ENCODE results near the gene PCYOX1L.

PCYOX1L gene

DNA sequence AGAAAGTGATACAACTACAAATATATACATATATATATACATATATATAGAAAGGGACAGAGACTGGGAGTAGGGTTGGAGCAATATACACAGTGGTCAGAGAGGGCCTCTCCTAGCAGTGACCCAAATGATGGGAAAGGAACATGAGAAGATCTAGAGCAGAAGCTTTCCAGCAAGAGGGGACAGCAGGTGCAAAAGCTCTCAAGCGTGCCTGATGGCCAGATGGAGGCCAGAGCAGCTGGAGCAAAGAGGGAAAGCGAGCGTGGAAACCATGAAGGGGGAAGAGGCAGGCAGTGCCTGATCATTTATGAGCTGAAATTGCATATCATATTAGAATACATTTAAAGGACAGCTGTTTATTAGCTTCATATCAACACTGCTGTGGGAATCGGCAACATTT lies 20.1 kb upstream of the PCYOX1L start:
- DNase-seq (ENCODE audit: low read depth, low spot score) = no peak

DNA sequence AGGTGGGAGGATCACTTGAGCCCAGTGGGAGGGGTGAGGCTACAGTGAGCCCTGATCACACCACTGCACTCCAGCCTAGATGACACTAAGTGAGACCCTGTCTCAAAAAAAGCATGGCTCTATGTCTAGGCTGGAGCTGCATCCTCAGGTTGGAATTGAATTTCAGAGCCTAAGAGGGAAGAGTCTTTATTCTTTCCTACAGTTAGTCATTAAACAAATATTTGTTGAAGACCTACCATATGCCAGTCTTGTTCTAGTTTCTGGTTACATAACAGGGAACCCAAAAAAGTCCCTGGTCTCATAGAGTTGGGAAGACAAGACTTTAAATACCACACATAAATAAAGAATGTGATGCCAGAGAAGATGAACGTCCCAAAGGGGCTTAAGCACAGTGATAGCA lies 19.5 kb upstream of the PCYOX1L start:
- no peak for DNase-seq (ENCODE audit: low read depth, low spot score)

DNA sequence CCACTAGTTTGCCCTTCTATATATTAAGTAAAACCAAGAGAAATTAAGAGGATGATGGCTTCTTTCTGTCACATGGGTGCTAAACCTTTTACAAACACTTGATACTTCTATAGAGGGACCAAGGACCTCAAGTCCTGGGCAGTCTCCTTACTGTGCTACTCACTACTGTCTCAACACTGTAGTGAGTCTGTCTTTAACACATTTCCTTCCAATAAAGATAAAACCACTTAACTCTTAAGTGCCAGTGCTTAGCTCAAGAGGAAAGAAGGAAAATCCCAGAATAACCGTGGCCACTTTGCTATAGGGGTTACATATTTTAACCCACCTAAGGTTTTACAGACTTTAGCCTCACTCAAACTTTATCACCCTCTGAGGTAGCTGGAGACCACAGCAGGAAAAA lies 16.9 kb upstream of the PCYOX1L start:
- no peak for DNase-seq (ENCODE audit: low read depth, low spot score)

DNA sequence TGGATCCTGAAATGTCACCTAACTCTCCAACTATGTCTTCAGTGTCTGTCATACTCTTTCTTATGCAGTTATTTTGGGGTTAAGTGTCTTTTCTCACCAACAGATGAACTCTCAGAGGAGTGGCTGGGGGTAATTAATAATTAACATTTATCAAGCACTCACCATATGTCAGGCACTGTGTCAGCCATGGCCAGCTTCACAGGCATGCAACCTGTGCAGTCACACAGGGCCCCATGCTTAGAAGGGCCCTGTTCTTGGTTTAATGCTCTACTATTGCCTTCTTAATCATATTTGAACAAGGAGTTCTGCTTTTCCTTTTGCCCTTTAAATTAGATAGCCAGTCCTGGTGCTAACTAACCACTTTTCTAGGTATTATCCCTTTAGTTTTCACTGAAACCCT lies 16.0 kb upstream of the PCYOX1L start:
- DNase-seq (ENCODE audit: low read depth, low spot score) = no peak

DNA sequence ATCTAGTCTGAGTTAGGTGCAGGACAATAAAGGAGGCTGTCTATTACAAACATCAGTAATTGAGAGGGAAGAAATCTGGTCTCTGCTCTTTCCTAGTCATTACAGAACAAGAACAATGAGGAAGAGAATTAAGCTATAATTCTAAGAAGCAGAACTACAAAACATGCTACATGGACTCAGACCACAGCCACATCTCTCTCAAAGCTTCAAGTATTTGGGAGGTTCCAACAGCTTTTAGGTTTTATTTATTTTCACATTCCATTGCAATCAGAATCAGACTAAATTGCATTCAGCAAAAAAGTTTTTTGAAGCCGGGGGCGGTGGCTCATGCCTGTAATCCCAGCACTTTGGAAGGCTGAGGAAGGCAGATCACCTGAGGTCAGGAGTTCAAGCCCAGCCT lies 13.7 kb upstream of the PCYOX1L start:
- DNase-seq (ENCODE audit: low read depth, low spot score) = no peak

DNA sequence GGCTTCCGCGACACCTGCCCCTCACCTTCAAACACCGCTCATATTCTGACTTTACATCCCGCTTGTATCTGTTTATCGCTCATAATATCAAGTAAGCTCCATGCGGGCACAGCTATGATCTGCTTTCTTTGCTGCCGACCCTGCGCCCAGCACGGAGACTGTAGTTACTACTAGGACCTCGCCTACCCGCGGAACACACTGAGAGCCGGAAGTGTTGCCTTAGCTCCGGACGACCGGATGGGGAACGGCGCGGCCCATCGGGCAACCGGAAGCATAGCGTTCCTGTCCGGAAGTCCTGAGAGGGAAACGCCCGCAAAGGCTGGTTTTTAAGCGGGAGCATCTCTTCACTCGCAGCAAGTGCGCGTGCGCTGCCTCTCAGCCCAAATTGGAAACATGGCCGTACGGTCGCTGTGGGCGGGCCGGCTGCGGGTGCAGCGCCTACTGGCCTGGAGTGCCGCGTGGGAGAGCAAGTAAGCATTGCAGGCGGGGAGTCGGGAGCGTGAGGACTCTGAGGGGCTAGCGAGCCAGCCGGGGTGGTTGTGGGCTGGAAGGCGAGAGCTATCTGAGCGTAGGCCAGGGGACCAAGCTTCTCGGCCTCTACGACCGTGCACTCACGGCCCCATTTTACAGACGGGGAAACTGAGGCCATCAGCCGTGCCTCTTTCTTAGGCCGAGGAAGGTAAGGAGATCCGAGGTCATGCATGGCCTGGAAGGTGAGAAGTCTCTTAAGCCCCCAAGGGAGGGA lies 12.5 kb upstream of the PCYOX1L start, which contains the start of gene GRPEL2:
Gene GRPEL2, plus strand, starts transcription at position 353 of the 745 bp plus-strand sequence. Its CDS starts 41 bp downstream, at position 394.
- DNase-seq (ENCODE audit: low read depth, low spot score) = peak; percentile 90

DNA sequence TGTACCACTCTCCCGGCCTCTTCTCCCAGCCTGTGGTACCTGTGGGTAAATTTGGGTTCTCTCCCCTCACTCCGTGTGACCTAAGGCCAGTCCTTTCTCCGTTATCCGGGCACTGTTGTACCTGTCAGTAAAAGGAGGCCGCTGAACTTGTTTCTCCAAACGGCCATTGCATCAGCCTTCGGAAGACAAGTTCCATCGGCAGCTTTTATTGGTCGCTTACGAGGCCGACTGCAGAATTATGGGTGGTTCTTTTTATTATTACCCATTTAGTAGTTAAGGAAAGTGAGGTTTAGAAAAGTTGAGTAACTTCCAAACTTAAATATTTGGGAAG lies 12.0 kb upstream of the PCYOX1L start:
- DNase-seq (ENCODE audit: low read depth, low spot score) = no peak

DNA sequence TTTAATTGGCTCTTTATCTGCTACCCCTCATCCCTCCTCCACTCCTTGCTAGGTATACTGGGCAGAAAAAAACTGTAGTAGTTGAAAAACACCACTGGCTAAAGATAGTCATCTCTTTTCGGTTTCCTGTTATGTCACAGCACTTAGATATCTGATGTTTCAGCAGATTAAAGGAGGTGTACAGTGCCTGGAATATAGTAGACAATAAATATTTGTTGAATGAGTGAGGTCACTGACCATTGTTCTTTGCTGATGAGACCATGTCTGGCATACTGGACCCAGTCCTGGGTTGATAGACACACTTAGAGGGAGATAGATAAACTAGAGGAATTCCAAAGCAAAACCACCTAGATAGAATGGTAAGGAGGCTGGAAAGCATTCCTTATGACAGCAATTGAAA lies 9.3 kb upstream of the PCYOX1L start:
- no peak for DNase-seq (ENCODE audit: low read depth, low spot score)

DNA sequence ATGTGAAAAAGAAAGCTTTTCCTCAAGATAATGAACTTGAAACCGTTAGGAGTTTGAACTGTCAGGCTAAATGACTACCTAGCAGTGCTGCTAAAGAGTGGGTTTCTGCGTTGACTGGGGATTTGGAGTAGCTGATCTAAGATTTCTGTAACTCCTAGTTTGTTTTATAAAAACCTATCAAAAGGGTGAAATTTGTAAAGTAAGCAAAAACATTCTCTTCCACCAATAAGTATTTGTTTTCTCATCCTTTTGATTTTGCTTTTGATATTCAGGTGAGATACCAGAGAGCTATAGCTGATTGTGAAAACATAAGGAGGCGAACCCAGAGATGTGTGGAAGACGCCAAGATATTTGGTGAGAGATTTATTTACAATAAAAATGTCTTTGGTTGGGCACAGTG lies 8.5 kb upstream of the PCYOX1L start:
- DNase-seq (ENCODE audit: low read depth, low spot score) = no peak

DNA sequence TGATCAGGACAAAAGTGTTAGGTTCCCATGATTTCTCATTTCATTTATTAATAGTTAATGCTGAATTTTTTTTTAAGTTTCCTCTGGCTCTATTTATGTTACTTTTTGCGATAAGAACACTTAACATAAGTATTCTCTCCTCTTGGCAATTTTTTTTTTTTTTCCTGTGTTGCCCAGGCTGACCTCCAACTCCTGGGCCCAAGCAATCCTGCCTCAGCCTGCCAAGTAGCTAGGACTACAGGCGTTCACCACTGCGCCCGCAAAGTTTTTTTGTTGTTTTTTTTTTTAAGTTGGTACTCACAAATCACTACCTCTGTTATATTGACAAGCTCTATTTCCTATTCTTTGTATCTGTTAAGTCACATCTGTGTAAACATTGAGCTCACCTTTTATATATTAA lies 5.7 kb upstream of the PCYOX1L start:
- DNase-seq (ENCODE audit: low read depth, low spot score) = no peak

DNA sequence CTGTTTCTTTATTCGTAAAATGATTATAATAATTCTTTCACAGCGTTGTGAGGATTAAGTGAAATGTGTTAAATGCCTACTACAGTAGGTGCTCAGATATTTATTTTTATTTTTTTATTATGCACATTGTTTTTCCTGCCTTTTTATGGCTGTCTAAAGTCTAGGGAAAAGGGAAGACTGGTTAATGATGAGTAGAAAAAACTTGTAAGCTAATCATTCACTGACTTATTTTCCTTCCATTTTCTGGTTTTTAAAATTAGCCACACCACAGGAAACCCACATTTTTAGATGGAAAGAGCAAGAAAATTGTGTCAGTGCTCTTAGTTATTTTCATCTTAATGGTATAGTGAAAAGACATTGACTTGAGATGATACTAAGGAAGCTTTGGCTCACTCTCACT lies 3.9 kb upstream of the PCYOX1L start:
- no peak for DNase-seq (ENCODE audit: low read depth, low spot score)

DNA sequence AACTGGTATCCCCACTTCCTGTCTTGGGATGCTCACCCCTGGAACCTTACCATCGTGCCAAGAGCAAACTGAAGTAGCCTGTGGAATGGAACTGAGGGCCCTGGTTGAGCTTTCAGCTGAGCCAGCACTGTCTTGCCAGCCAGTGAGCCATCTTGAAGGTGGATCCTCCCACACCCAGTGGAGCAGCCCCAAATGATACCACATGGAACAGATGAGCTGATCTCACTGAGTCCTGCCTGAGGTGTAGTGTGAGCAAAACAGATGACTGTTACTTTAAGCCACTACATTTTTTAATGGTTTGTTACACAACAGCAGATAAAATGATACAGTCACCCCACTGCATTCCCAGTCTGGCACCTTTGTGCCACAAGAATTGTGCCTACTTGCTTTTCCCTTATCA lies 2.2 kb upstream of the PCYOX1L start:
- DNase-seq (ENCODE audit: low read depth, low spot score) = no peak

DNA sequence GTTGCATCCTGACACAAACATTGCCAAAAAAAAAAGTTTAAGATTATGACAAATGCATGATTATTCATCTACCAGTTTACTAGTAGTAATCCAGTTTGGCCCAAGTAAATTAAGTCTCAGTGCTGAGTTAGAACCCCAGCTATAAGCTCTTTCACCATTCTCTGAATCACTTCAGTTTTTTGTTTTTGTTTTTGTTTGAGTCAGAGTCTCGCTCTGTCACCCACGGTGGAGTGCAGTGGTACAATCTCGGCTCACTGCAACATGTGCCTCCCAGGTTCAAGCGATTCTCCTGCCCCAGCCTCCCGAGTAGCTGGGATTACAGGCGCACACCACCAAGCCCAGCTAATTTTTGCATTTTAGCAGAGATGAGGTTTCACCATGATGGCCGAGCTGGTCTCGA lies 1.5 kb upstream of the PCYOX1L start:
- no peak for DNase-seq (ENCODE audit: low read depth, low spot score)

DNA sequence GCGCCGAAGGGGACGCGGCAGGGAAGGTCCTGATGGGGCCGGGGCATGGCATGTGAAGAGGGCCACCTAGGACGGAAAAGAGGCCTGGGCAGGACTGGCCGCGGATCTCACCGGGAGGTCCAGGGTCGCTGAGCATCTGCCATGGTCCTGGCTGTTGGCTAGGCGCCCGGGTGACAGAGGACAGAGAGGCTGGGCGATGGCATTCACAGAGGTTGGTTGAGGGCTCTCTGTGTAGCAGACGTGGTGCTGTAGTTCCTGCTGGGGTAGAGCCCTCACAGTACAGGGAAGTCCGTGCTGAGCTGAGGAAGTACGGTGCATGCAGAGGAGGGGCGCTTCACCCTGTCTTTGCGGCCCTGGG lies 427 bp downstream of the PCYOX1L start:
- no peak for DNase-seq (ENCODE audit: low read depth, low spot score)

DNA sequence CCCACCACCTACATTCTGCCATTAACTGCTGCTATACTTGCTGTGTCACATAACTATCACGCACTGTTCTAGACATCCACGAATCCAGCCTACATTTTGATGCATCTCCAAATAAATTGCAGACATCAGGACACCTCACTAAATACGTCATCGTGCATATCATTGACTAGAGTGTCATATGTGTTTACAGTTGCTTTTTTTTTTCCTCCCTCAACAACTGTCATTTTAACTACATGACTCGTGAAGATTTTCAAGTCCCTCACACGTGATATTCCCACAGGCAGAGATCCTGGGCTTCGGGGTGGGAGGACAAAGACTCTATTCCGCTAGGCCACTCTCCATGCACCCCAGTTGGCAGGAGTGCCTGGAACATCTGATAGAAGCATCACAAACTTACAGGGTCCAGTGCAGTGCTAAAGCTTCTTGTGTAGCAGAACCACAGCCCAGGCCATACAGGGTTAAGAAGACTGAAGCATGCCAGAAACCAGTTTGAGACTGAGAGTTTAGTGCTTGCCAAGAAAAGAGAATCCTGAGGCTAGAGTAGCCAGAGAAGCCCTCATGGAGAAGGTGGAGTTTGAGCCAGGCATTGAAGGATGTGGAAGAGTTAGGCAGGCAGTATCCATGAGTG lies 1.1 kb downstream of the PCYOX1L start:
- DNase-seq (ENCODE audit: low read depth, low spot score) = no peak

DNA sequence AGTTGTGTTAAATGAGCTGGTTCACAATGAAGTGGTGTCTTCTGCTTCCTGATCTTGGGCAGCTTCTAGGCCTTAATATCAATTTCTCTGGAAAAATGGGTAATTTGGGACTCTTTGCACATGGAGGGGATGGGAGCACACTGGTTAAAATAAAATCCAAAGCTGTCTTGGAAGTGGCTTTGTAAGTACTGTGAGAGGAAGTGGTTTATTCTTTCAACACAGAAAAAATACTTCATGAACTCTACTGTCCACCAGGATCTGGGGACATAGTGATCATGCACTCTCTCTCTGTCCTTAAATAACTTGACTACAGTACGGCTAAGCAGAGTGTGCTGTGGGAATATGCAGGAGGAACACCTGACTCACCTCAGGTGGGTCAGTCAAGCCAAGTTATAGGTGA lies 2.4 kb downstream of the PCYOX1L start:
- no peak for DNase-seq (ENCODE audit: low read depth, low spot score)

DNA sequence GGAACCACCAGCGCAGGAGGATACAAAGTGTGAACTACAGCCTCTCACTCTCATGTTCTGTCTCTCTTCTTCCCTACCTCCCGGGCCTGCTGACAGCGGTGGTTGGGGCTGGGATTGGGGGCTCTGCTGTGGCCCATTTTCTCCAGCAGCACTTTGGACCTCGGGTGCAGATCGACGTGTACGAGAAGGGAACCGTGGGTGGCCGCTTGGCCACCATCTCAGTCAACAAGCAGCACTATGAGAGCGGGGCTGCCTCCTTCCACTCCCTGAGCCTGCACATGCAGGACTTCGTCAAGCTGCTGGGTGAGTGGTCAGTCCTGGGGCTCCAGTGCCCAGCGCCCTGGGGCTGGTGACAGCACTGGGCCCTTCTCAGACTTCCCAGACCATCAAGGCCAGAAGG lies 4.7 kb downstream of the PCYOX1L start:
- no peak for DNase-seq (ENCODE audit: low read depth, low spot score)

DNA sequence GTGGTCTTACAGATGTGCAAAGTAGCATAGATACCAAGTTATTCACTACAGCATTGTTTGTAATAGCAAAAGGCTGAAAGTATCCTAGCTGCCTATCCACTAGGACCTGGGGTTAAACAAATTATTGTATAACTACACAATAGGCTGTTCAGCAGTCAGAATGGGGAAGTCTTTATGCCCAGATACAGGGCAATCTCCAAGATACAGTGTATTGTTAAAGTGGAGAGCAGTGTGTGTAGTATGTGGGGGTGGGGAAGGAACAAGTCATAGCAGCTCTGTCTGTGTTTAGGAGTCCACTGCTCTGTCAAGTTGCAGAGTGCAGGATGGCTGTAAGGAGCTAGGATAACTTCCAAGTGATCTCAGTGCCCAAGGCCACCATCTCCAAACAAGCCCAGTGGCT lies 5.5 kb downstream of the PCYOX1L start:
- no peak for DNase-seq (ENCODE audit: low read depth, low spot score)

DNA sequence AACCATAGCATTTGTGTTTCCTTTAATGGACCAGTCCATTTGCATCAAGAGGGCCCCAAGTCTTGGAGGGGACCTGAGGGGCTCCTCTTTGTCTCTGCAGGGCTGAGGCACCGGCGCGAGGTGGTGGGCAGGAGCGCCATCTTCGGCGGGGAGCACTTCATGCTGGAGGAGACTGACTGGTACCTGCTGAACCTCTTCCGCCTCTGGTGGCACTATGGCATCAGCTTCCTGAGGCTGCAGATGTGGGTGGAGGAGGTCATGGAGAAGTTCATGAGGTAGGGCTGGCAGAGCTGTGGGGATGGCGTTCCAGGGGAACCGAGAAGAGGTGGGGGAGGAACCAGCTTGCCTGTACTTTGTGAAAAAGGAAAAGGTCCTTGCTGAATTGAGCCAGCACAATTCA lies 6.1 kb downstream of the PCYOX1L start:
- DNase-seq (ENCODE audit: low read depth, low spot score) = no peak

DNA sequence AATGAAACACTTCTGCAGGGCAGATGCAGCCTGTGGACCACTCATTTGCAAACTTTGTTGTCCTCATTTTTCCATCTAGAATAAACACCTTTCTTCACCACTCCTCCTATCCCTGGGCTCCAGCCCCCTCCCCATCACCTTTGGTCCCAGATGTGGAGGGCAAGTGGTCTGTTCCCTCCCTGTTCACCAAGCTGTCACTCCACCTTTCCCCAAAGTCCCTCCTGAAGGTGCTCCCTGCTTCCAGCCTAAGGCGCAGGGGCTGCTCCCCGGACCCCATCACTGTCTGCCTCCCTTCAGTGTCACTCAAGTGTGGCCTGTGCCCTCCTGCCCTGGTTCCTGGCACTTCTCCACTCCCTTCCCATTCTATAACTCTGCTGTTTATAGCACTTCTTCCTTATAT lies 6.9 kb downstream of the PCYOX1L start:
- DNase-seq (ENCODE audit: low read depth, low spot score) = no peak

DNA sequence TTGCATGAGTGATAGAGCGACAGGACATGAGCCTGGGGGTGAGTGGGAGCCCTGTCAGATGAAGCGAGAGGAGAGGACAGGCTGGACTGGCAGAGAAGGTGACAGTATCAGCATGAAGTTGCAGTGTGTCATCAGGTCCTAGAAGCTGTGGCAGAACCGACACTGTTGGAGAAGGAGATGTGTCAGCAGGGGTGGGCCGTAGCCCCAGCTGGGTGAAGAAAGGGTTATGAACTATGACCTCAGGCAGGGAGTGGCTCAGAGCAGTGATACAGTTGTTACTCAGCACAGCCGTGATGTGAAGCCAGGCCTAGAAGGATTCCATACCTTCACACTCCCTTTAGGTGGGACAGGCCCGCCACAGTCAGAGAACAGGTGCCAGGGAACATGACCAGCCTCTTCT lies 7.6 kb downstream of the PCYOX1L start:
- no peak for DNase-seq (ENCODE audit: low read depth, low spot score)

DNA sequence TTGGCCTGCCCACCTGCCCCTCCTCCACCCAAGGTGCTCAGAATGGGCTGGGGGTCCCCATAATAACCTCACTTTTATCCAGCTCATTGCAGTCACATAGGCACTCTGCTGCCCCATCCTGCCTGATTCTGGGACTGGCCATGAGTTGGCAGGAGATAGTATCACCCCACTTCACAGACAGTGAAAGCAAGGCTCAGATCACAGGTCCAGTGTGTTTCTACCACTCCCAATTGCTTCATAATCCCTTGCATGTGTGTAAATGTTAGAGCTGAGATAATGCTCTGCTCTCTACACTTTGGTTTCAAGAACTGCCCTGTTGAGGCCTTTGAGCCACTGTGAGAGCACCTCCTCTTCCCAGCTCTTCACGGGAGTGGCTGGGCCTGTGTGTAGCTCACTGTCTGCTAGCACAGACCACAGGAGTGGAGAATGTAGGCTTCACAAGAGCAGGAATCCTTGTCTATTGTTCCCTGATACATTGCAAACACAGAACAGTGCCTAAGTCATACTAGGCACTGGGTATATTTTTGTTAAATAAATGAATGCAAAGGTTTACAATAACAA lies 8.4 kb downstream of the PCYOX1L start:
- DNase-seq (ENCODE audit: low read depth, low spot score) = no peak

DNA sequence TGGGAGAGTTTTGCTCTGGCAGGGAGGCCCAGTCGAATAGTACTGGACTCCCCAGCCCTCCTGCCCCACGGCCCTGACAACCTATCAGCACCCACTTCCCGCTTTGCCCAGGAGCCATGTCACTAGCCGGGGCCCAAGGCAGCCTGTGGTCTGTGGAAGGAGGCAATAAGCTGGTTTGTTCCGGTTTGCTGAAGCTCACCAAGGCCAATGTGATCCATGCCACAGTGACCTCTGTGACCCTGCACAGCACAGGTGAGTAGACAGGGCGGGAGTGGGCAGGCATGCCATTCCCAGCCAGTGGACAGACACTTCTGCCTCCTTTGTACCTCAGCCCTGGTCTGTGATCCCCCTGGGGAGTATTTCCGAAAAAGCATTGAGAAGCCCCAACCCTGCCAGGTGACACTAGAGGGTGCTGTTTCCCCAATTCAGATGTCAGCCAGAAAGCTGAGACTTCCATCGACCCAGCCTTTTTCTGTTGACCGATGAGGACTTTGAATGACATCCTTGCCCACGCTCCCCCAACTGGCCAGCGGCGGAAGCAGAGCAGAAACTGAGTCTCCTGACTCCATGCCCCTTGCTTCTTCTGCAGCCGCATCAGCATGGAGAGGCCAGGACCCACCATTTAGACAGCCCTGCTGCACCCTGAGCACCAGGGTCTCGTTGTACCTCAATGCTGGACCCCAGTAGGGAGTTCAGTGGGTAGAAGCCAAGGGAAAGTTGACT lies 9.6 kb downstream of the PCYOX1L start:
- peak; percentile 61 for DNase-seq (ENCODE audit: low read depth, low spot score)

All from smooth muscle cell of the brain vasculature (primary cell).